SH-SY5Y (cell line): ENCODE measurements around the gene ANXA1.

ENCODE experiments used
- GATA2 ChIP-seq: IDR thresholded peaks from 2 replicates; pipeline ENCODE4 v1.6.1; 2011; ENCODE audit warnings: mild to moderate bottlenecking, low read depth, low read length
- GATA3 ChIP-seq: IDR thresholded peaks from 2 replicates; pipeline ENCODE4 v1.6.1; 2011; ENCODE audit warnings: low read depth, mild to moderate bottlenecking, low read length, moderate library complexity

DNA sequence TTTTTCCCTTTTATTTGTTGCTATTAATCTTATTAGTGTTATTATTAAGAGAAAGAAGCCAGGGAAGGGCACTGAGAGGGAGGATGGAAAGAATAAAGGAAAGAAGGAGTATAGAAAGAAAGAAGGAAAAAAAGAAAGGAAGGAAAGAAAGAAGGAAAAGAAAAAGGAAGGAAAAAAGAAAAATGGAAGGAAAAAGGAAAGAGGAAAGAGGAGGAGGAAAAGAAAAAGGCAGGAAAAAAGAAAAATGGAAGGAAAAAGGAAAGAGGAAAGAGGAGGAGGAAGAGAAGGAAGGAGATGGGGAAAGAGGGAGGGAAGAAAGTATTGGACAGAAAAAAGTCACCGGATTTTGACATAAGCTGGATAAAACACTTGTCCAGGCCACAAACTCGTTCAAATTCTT, 47.8 kb downstream of the ANXA1 start:
- no peak for TF ChIP-seq GATA3
- no peak for TF ChIP-seq GATA2
